ENCODE results near the gene FAM118B.
A peak's percentile ranks its signal among the peaks of the same experiment; 100 is the strongest.
"Not testable (repeated sequence)": the region's sequence is repeated elsewhere in the genome, so short reads cannot be mapped to it uniquely, and the experiment has no call there.

The FAM118B gene

DNA sequence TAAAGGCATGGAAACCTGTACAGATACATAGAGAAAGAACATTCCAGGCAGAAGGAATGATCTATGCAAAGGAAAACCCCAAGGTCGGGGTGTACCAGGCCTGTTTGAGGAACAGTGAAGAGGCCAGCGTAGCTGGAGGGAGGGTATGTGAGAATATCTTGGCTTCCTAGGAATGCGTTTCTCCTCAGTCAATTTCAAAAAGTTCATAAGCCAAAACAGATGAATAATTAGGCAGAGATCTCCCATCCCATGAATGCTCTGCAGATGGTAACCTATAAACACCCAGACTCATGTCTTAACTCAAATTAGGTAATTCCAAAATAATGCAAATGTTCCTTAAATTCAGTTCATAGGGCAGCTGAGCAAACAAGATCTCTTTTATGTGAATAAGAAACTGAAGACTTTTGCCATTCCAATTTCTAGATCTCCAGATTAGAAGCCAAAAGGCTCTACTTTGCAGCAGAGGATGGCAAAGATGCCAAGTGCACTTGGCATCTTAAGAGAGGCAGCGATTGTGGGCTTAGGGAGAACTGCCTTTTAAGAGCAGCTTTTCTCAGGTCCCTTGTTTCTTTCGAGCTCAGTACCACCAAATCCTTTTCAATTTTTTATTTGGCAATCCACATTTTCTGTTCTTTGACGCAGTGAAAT lies 13.2 kb downstream of the FAM118B start:
- no peak for DNase-seq

DNA sequence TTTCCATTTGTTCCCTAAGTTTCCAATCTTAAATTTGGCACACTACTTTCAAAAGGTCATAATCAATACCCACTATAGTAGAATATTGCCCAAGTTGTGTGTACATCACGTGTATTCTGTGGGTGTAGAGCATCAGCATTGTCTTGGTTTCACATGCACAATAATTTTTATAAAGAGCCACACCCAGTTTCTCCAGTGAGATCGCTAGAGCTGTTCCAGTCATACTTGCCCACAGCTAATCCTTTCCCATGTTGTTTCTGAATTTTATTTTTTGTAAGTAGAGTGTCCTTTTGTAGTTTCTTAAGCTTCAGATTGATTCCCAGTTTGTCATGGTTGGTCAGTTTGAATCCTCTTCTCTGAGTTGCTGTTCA lies 13.7 kb downstream of the FAM118B start:
- no peak for DNase-seq

- DNase-seq = no peak
These were observed 14.9 kb downstream of the FAM118B start for GRCh38 chr11:126226334-126227084.

GRCh38 chr11:126229858-126230540 lies 18.4 kb downstream of the FAM118B start:
- DNase-seq = no peak

GRCh38 chr11:126231725-126232459 lies 20.3 kb downstream of the FAM118B start:
- no peak for DNase-seq

GRCh38 chr11:126232683-126233082 lies 21.1 kb downstream of the FAM118B start:
- no peak for DNase-seq

DNA sequence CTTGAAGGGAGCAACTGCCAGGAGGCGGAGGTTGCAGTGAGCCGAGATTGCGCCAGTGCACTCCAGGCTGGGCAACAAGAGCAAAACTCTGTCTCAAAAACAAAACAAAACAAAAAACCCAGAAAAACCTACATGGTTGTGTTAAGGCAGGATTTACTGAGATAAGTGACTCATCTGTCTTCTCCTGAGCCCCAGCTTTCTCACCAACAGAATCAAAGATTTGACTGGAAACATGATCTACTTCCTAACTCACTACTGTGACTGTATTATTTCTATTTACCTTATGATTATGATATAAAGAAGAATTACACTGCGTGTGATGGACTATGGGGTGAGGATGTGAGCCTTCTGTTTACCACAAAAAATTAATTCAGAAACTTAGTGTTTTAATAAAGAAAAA lies 21.8 kb downstream of the FAM118B start:
- DNase-seq = no peak

DNA sequence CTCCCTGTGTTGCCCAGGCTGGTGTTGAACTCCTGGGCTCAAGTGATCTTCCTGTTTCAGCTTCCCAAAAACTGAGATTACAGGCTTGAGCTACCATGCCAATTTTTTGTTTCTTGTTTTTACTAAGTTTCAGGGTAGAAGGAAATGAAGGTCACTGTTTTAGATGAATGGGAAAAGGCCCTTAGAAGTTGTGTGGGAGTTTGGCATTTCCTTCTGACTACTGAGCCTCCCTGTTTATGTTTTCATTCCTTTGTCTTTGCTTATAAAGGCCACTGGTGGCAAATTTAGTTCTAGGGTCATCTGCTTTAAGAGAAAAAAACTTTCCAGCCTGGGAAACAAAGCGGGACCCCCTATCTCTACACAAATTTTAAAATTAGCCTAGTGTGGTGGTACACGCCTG lies 35.1 kb downstream of the FAM118B start:
- DNase-seq = no peak

- DNase-seq = no peak
These were observed 41.7 kb downstream of the FAM118B start for GRCh38 chr11:126253265-126253664.

GRCh38 chr11:126254819-126255218 lies 43.2 kb downstream of the FAM118B start:
- no peak for DNase-seq

- DNase-seq = not testable (repeated sequence)
These were observed 43.9 kb downstream of the FAM118B start for GRCh38 chr11:126255507-126255906.

DNA sequence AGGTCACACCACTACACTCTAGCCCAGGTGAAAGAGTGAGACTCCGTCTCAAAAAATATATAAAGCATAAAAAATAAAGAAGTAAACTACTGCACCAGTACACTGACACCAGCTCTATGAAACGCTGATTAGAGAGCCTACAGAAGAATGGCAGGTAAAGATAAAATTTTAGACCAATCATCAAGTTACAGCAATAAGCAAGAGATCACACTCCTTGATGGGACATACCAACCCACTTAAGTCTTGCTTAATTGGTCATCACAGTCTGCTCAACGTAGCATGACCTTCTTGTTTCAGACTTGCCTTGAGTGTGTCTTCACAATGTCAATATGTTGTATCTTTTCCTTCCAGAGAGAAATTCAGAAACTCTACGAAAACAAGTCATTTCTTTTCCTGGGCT lies 44.6 kb downstream of the FAM118B start:
- no peak for DNase-seq

- DNase-seq = no peak
These were observed 45.6 kb downstream of the FAM118B start for GRCh38 chr11:126257144-126257543.

DNA sequence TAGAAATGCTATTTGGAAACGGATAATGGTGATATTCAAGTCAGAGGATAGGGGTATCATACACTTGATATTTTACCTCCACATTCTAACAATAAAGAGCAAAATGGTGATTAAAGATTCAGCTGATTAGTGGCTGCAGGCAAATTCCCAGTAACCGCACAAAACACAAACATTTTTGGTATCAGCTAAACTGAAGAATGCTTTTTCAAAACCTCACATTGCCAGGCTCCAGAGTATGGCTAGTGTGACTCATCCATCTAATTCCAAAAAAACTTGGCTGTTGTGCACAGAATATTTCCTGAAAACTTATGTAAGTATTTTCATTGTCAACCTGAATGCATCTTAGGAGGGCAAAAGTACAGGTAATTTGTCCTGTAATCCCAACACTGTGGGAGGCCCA lies 46.2 kb downstream of the FAM118B start:
- DNase-seq = no peak

DNA sequence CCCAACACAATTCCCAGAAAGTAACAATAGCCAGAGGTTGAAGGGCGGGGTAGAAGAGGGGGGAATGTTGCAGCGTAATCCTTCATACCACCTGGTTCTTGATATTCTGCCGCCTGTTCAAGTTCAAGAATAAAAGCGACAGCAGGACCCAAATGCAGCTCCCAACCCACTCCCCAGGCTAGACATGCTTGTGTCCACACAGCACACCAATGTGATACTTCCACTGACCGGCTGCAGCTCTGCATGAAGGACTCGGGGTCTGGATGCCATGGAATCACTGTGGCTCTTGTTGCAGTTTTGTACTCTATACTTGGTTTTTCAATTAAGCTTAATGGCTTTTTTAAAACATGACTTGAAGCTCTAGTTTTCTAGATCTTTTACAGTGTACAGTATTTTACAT lies 50.6 kb downstream of the FAM118B start:
- no peak for DNase-seq

GRCh38 chr11:126263489-126263888 lies 51.9 kb downstream of the FAM118B start:
- DNase-seq = no peak

DNA sequence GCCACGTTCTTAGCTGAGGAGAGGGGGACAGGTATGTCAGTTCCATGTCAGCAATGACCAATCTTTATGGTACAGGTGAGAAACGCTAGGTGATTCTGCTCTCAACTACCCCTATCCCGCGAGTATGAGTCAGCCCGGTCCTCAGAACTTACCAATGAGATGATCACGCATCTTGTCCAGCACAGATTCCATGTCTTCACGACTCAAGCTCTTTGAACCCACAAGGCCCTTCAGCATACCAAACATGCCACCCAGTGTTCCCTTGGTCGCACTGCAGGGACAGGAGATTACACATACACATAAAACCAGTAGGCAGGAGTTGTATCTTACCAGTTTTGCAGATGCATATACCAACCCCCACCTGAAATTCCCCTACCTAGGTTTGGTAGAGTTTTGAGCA lies 54.2 kb downstream of the FAM118B start:
- no peak for DNase-seq

- DNase-seq = no peak
These were observed 56.1 kb downstream of the FAM118B start for GRCh38 chr11:126267650-126268049.

GRCh38 chr11:126268361-126268707 lies 56.8 kb downstream of the FAM118B start:
- DNase-seq = no peak

DNA sequence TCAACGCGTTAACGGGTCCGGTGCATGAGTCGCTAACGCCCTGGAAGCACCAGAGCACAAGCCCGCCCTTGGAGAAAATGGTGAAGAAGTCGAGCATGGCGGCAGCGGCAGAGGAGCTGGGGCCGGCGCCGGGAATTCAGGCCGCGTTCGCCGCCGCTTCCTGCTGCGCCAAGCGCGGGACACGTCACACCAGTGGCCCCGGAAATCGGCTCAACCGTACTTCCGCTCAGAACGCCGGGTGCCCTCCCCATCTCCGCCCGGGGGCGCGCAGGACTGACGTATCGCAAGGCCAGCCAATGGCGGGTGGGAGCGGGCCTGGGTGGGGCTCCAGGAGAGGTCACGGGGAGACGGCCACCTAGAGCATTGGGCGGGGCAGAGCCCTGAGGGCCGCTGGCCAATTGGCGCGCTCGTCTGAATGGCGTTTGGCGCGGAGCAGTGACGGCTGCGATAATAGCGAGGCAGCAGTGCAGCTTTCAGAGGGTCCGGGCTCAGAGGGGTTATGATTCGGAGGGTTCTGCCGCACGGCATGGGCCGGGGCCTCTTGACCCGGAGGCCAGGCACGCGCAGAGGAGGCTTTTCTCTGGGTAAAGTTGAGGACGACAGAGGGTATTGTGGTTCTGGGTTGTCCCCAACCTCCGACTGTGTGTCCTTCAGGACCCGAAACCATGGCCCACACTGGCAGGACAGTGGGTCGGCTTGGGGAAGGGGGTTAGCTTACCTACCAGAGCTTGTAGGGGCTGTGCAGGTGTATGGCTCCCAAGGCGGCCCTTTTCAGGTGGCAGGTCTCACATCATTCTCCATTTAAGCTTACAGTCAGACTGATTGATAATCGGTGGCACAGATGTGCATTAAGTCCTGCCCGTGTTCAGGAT lies 57.4 kb downstream of the FAM118B start, which contains the start of the genes FOXRED1 and SRPRA:
TSS of gene FOXRED1 (plus strand) at position 447 of the 872 bp plus-strand sequence. CDS start at position 500, 53 bp downstream.
TSS of gene SRPRA (minus strand) at position 188 of the 872 bp plus-strand sequence. CDS start at position 97, 91 bp downstream.
- peak; percentile 100 for DNase-seq

DNA sequence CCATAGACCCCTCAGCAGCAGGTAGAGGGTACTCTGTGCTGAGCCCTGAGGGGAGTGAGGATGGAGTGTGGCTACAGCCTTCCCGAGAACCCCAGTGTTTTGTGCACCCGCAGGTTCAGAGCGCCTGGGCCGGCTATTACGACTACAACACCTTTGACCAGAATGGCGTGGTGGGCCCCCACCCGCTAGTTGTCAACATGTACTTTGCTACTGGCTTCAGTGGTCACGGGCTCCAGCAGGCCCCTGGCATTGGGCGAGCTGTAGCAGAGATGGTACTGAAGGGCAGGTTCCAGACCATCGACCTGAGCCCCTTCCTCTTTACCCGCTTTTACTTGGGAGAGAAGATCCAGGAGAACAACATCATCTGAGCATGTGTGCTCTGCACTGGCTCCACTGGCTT lies 65.7 kb downstream of the FAM118B start:
- DNase-seq = no peak

GRCh38 chr11:126277780-126278179 lies 66.2 kb downstream of the FAM118B start:
- no peak for DNase-seq
